T-helper 1 cell treated with Interleukin-12 subunit alpha and Interleukin-12 subunit beta and Interleukin-4 antibody, amounts not matched to agents 30 μg/mL and 1 μg/mL, for 36 hours (primary cell): ENCODE data around the gene PLCD3.

Experiments used
- H3K27ac Mint-ChIP-seq: one replicate; pipeline ENCODE4 v1.8.0; 2021; ENCODE audit warnings: mild to moderate bottlenecking, mixed read lengths
- H3K27me3 Mint-ChIP-seq: one replicate; pipeline ENCODE4 v1.8.0; 2021; ENCODE audit warnings: low read depth, mixed read lengths
- H3K36me3 Mint-ChIP-seq: one replicate; pipeline ENCODE4 v1.8.0; 2021; ENCODE audit warnings: low read depth, mixed read lengths
- H3K4me1 Mint-ChIP-seq: one replicate; pipeline ENCODE4 v1.8.0; 2021; ENCODE audit warnings: low read depth, mixed read lengths
- H3K4me3 Mint-ChIP-seq: one replicate; pipeline ENCODE4 v1.8.0; 2021; ENCODE audit warnings: mild to moderate bottlenecking, moderate library complexity, mixed read lengths
- H3K9me3 Mint-ChIP-seq: one replicate; pipeline ENCODE4 v1.8.0; 2021; ENCODE audit warnings: mixed read lengths

The PLCD3 gene

GRCh38 chr17:45145035-45145389 is 12.7 kb upstream of the PLCD3 start:
- Mint-ChIP-seq H3K27me3 (no peaks in the 10 kb centered on the region), H3K4me3 (no peak overlapping the region), H3K9me3 (no peaks in the 10 kb centered on the region), H3K4me1 (peaks cover 21% of the 10 kb centered on the region), H3K27ac (peak overlapping the region; percentile 55), H3K36me3 (peaks cover 17% of the 10 kb centered on the region)

DNA sequence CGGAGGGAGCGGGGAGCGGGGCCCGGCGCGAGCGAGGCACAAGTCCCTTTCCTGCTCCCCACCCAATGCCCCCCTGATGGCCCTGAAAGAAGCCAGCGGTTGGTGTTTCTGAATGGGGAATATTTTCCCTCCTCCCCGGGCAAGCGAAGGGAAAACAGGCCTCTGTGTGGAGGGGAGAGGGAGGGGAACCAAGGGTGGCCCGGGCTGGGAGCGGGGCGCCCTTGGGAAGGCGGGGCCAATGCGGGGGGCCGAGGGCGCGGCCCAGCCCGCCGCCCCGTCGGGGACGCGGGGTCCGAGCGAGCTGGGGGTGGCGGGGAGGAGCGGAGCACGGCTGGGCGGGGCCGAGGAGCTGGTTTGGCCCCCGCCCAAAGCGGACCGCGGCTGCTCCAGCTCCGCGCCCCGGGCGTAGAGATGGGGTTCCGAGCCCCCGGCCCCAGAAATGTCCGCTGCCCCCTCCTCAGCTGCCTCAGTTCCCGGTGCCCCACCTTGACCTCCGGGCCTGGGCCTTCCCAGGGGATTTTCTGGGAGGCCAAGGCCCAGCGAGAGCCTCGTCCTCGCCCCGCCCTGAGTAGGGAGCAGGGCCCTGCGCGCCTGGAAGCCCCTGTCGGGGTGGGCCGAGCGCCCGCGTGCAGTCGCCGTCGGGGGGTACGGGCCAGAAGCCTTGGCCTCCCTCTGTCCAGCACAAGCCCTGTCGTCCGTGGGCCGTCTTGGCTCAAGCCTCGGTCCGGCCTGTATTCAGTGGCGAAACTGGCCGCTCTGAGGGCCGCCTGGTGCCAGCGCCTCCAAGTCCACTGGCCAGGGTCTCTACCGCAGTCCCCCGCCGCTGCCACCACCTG is 12.1 kb upstream of the PLCD3 start:
- peaks cover 21% of the 10 kb centered on the region for H3K4me1 Mint-ChIP-seq
- no peak overlapping the region for H3K27ac Mint-ChIP-seq
- no peak overlapping the region for H3K4me3 Mint-ChIP-seq
- no peaks in the 10 kb centered on the region for H3K9me3 Mint-ChIP-seq
- no peaks in the 10 kb centered on the region for H3K27me3 Mint-ChIP-seq
- peaks cover 11% of the 10 kb centered on the region for H3K36me3 Mint-ChIP-seq

DNA sequence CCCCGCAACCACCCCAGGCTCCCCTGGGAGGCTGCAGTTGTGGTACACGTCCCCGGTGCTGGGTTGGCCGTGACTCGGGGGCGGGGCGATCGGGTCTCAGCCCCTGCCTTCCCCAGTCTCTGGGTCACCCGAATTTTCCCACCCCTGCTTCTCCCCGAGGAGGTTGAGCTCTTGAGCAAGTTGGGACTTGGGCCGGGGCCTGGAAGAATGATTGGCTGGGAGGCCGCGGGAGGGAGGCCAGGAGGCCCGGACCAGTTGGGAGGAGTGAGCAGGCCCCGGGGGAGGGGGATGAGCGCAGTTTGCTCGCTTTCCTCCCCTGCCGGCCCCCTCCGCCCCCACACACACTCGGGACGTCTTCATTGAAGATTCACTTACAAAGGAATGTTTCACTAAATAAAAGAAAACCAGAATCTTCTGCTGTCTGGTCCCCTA is 11.5 kb upstream of the PLCD3 start:
- no peaks in the 10 kb centered on the region for H3K27me3 Mint-ChIP-seq
- peaks cover 21% of the 10 kb centered on the region for H3K4me1 Mint-ChIP-seq
- H3K27ac Mint-ChIP-seq: no peak overlapping the region
- H3K36me3 Mint-ChIP-seq: peaks cover 9% of the 10 kb centered on the region
- no peaks in the 10 kb centered on the region for H3K9me3 Mint-ChIP-seq
- H3K4me3 Mint-ChIP-seq: peak overlapping the region; percentile 40

DNA sequence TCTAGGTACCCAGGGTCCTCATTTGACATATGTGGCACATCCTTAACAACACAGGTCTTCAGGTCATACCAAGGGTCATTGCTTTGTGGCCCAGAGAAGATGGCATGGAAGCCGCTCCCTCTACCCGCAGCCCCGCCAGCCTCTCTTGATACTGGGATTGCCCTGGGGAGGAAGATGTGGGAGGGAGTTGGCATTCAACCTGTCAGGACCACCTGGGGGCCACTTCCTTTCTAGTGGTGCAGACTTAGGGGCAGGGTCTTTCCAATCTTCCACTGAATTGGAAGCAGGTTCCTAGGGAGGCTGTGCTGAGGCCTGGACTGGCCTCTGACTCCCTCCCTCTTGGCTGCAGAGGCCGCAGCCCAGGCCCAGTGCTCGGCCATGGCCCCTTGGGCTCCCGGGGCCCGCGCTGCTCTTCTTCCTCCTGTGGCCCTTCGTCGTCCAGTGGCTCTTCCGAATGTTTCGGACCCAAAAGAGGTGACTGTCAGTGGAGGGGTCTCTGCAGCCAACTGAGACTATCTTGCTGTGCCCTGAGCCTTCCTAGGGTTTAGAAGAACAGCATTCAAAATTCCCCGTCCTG is 10.9 kb upstream of the PLCD3 start:
- Mint-ChIP-seq H3K4me1 (peaks cover 21% of the 10 kb centered on the region), H3K9me3 (no peaks in the 10 kb centered on the region), H3K27ac (no peak overlapping the region), H3K36me3 (peaks cover 7% of the 10 kb centered on the region), H3K27me3 (no peaks in the 10 kb centered on the region), H3K4me3 (no peak overlapping the region)

- Mint-ChIP-seq H3K27me3 (no peaks in the 10 kb centered on the region), H3K4me3 (no peak overlapping the region), H3K9me3 (no peaks in the 10 kb centered on the region), H3K27ac (no peak overlapping the region), H3K4me1 (peaks cover 6% of the 10 kb centered on the region), H3K36me3 (peaks cover 7% of the 10 kb centered on the region)
Measured at GRCh38 chr17:45139533-45139920, 7.2 kb upstream of the PLCD3 start.

GRCh38 chr17:45138911-45139532 is 6.7 kb upstream of the PLCD3 start:
- peaks cover 6% of the 10 kb centered on the region for H3K4me1 Mint-ChIP-seq
- H3K9me3 Mint-ChIP-seq: no peaks in the 10 kb centered on the region
- no peaks in the 10 kb centered on the region for H3K27me3 Mint-ChIP-seq
- H3K36me3 Mint-ChIP-seq: peaks cover 7% of the 10 kb centered on the region
- H3K27ac Mint-ChIP-seq: no peak overlapping the region
- no peak overlapping the region for H3K4me3 Mint-ChIP-seq

DNA sequence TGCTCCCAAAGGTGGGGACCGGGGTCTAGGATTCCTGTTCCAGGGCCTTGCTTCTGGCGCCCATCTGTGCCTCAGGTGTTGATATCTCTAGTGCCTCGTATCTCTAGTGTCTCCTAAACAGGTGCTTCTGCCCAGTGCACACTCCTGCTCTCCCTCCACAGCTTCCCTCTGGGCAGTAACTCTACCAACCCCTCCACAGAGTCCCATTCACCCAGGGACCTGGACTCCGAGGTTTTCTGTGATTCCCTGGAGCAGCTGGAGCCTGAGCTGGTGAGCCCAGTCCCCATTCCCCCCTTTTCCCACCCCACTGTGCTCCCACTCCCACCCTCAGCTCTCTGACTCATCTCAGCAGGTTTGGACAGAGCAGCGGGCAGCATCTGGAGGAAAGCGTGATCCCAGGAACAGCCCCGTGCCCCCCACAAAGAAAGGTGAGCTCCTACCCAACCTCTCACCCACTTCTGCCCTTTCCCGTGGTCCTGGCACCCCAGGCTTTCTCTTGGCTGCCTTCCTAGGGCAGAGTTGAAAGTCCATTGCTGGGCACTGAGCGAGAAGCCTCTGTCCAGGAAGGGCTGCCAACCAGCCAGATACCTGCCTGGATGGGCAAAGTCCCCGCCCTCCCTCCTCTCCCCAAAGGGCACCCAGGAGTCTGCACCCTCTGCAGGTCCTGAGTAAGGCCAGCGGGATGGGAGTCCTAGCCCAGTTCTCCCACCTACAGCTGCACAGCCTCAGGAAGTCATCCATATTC is 5.4 kb upstream of the PLCD3 start:
- peaks cover 6% of the 10 kb centered on the region for H3K36me3 Mint-ChIP-seq
- no peak overlapping the region for H3K27ac Mint-ChIP-seq
- peaks cover 8% of the 10 kb centered on the region for H3K4me1 Mint-ChIP-seq
- H3K4me3 Mint-ChIP-seq: no peak overlapping the region
- H3K27me3 Mint-ChIP-seq: no peaks in the 10 kb centered on the region
- H3K9me3 Mint-ChIP-seq: no peaks in the 10 kb centered on the region

GRCh38 chr17:45136846-45137560 is 4.7 kb upstream of the PLCD3 start:
- Mint-ChIP-seq H3K27ac (no peak overlapping the region), H3K4me1 (peaks cover 8% of the 10 kb centered on the region), H3K4me3 (peak overlapping the region; percentile 91), H3K36me3 (peaks cover 5% of the 10 kb centered on the region), H3K9me3 (no peaks in the 10 kb centered on the region), H3K27me3 (no peaks in the 10 kb centered on the region)

GRCh38 chr17:45135978-45136791 is 3.9 kb upstream of the PLCD3 start:
- peak overlapping the region; percentile 91 for H3K4me3 Mint-ChIP-seq
- peaks cover 3% of the 10 kb centered on the region for H3K27me3 Mint-ChIP-seq
- H3K27ac Mint-ChIP-seq: peak overlapping the region; percentile 79
- peaks cover 5% of the 10 kb centered on the region for H3K36me3 Mint-ChIP-seq
- no peaks in the 10 kb centered on the region for H3K9me3 Mint-ChIP-seq
- H3K4me1 Mint-ChIP-seq: peaks cover 8% of the 10 kb centered on the region

DNA sequence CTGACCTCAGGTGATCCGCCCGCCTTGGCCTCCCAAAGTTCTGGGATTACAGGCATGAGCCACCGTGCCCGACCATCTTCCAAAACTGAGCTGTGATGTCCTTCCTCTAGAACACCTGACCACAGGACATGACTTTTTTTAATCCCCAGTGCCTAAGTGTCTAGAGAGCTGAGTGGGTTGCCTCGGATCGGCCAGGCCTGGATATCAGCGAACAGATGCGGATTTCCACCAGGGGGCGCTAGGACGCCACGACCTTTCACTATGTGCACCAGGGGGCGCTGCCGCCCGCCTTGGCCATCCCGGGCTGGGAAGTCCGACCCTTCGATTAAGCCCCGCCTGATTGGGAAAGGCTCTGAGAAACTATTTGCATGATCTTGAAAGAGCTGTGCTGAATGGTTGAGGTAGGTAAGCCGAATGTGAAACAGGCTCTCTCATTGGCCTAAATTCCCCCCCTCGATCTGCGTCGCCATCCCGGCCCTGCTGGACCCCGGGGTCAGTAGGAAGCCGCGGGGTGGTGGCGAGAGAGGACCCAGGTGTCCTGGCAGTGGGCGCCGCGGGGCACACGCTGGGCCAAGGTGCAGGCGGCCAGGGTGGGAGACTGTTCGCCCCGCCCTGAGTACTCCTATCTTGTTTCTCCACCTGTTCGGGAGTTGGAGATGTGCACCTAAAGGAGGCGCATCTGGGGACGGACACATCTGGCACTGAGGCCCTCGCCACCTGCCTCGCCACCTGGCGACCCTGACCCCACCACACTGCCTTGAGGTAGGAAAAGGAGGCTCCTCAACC is 3.1 kb upstream of the PLCD3 start, which contains the start of gene ACBD4:
Gene ACBD4, plus strand, starts transcription at position 496 of the 786 bp plus-strand sequence. CDS start 458 bp downstream, outside the sequence.
- H3K4me1 Mint-ChIP-seq: peaks cover 4% of the 10 kb centered on the region
- H3K27me3 Mint-ChIP-seq: peaks cover 11% of the 10 kb centered on the region
- peak within 1 kb of the TSS; percentile 91 for H3K4me3 Mint-ChIP-seq
- H3K9me3 Mint-ChIP-seq: no peaks in the 10 kb centered on the region
- peaks cover 3% of the 10 kb centered on the region for H3K36me3 Mint-ChIP-seq
- H3K27ac Mint-ChIP-seq: peak within 1 kb of the TSS; percentile 79

DNA sequence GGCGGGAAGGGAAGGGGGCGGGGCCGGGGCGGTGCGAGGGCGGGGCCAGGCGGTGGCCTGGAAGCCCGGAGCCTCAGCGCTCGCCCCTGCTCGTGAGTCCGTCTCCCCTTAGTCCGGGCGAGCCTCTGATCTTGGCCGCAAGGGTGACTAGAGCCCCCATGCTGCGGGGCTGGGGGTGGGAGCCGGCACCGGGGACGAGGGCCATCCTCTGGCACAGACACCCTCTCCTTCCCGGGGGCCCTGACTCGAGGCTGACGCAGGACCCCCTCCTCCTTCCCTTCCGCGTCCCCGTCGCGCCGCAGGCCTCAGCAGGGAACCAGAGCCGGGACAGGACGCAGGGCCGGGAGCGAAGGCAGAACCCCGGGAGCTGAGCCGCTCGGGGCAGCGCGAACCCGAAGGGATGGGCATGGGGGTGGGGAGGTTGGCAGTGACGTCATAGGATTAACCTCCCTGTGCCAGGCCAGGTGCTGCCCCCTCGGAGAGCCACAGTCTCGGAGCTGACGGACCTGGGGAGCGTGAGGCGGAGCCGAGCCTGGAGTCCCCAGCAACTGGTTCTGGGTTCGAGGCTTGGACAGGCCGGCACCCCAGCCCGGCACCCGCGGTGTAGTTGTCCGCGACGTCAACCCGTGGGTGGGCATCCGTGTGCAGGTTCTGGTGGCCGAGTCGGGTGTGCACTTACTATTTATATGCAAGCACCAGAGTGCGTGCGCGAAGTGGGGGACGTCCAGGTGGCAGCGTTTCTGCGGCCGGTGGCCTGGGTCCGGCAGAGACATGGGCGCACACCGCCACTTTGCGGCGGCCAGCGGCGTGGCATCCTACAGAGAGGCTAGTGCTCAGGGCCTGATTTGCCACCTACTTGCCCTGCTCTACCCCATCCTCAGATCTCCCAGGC is 503 bp upstream of the PLCD3 start:
- H3K36me3 Mint-ChIP-seq: peaks cover 3% of the 10 kb centered on the region
- no peaks in the 10 kb centered on the region for H3K9me3 Mint-ChIP-seq

More for the DNA sequence above, 503 bp upstream of the PLCD3 start:
- peaks cover 14% of the 10 kb centered on the region for H3K27me3 Mint-ChIP-seq
- peak overlapping the region; percentile 87 for H3K4me3 Mint-ChIP-seq
- peaks cover 4% of the 10 kb centered on the region for H3K4me1 Mint-ChIP-seq
- H3K27ac Mint-ChIP-seq: peak overlapping the region; percentile 83
